Uterus (tissue), 4 donors: Measurements from ENCODE around the gene PCDH9. TPM values are rescaled to one million over a fixed set of nuclear protein-coding genes. Genes with fewer than 3 reads are reported as not detected.

Source experiments
- DNase-seq, 2 donors: peaks; one replicate each; pipeline ENCODE4 v3.0.0-alpha.2; 2019 to 2020
- H3K27ac ChIP-seq, 2 donors: fragments of 200-600 bp; sonication (generic); 1 replicate in 1 of 2; 2 replicates in 1 of 2; pipeline ENCODE4 v1.5.1; 2016 to 2018
- H3K27me3 ChIP-seq, 2 donors: fragments of 200-600 bp; sonication (generic); one replicate each; pipeline ENCODE4 v1.5.1; 2018 to 2019; ENCODE audit warnings: control low read depth in 1 of 2
- H3K36me3 ChIP-seq, 2 donors: fragments of 200-600 bp; sonication (generic); one replicate each; pipeline ENCODE4 v1.5.1; 2019; ENCODE audit warnings: control low read depth in 1 of 2
- H3K4me1 ChIP-seq, 2 donors: fragments of 200-600 bp; sonication (generic); one replicate each; pipeline ENCODE4 v1.5.1; 2018 to 2019; ENCODE audit warnings: control low read depth in 1 of 2
- H3K4me3 ChIP-seq, 2 donors: fragments of 200-600 bp; sonication (generic); 1 replicate in 1 of 2; 2 replicates in 1 of 2; pipeline ENCODE4 v1.5.1; 2018 to 2019; ENCODE audit warnings: mild to moderate bottlenecking in 1 of 2
- H3K9me3 ChIP-seq, 2 donors: fragments of 200-600 bp; sonication (generic); one replicate each; pipeline ENCODE4 v1.5.1; 2019; ENCODE audit warnings: control low read depth in 1 of 2
- CTCF ChIP-seq, 4 experiments: fragments of 200-600 bp in 2 of 4; fragments of 450-650 bp in 2 of 4; sonication (generic) in 2 of 4; IDR thresholded peaks; one replicate each; pipeline ENCODE4 v1.5.1; 2016 to 2019; ENCODE audit warnings: antibody characterized with exemption in 4 of 4, mild to moderate bottlenecking in 2 of 4, moderate library complexity in 1 of 4
- POLR2A ChIP-seq, 2 donors: fragments of 450-650 bp; IDR thresholded peaks; one replicate each; pipeline ENCODE4 v1.6.1; 2016; ENCODE audit warnings: antibody characterized with exemption in 2 of 2, mild to moderate bottlenecking in 1 of 2, moderate library complexity in 1 of 2
- intact Hi-C: fragments of 100-400 bp; cut with DNase I; formaldehyde crosslinking; loops from one replicate; pipeline ENCODE4 v1.15.1; 2023; ENCODE audit warnings: low total_unique reads
- total RNA-seq, 4 donors: library from RNA; depleted of rRNA in 3 of 4; stranded (reverse); fragments of >200 nt in 3 of 4; gene quantifications; one replicate each; pipeline versions ENCODE4 v1.1.0 to v1.2.4, GENCODE V29; 2014 to 2023
- donor health status: DM: yes; HTN: yes; CAD: no.

Gene PCDH9
- total RNA-seq, 4 donors from 2014 or later = 0.51 to 45.7 (median 2.1) TPM

- intact Hi-C loops = no loop called here
- Histone ChIP-seq H3K9me3 (no peaks in the 10 kb centered on the region), H3K27ac (no peak overlapping the region), H3K27me3 (no peaks in the 10 kb centered on the region), H3K4me3 (no peak overlapping the region), H3K36me3 (no peaks in the 10 kb centered on the region), H3K4me1 (no peaks in the 10 kb centered on the region)
- no peak for DNase-seq
- TF ChIP-seq CTCF (IDR thresholded peaks at IDR 0.05) (no peak), POLR2A (IDR thresholded peaks at IDR 0.05) (no peak)
These were observed 216.4 kb downstream of the PCDH9 start for GRCh38 chr13:67013709-67014108.

- DNase-seq = no peak
- H3K9me3 ChIP-seq = no peaks in the 10 kb centered on the region
- H3K4me1 ChIP-seq = no peaks in the 10 kb centered on the region
- H3K27me3 ChIP-seq = no peaks in the 10 kb centered on the region
- no peaks in the 10 kb centered on the region for H3K36me3 ChIP-seq
- no peak for TF ChIP-seq CTCF (IDR thresholded peaks at IDR 0.05)
- TF ChIP-seq POLR2A (IDR thresholded peaks at IDR 0.05) = no peak
- no peak overlapping the region for H3K4me3 ChIP-seq
- no peak overlapping the region for H3K27ac ChIP-seq
- intact Hi-C loops = no loop called here
These were observed 222.0 kb downstream of the PCDH9 start for GRCh38 chr13:67008075-67008668.

GRCh38 chr13:67004511-67004910, 225.6 kb downstream of the PCDH9 start:
- Histone ChIP-seq H3K27me3 (no peaks in the 10 kb centered on the region), H3K4me3 (no peak overlapping the region), H3K9me3 (no peaks in the 10 kb centered on the region), H3K36me3 (no peaks in the 10 kb centered on the region), H3K27ac (no peak overlapping the region), H3K4me1 (no peaks in the 10 kb centered on the region)
- intact Hi-C loops = no loop called here
- no peak for TF ChIP-seq POLR2A (IDR thresholded peaks at IDR 0.05)
- no peak for TF ChIP-seq CTCF (IDR thresholded peaks at IDR 0.05)
- DNase-seq = no peak

GRCh38 chr13:67003743-67004142, 226.4 kb downstream of the PCDH9 start:
- H3K4me1 ChIP-seq = no peaks in the 10 kb centered on the region
- H3K9me3 ChIP-seq = no peaks in the 10 kb centered on the region
- no peak overlapping the region for H3K27ac ChIP-seq
- intact Hi-C loops = no loop called here
- H3K36me3 ChIP-seq = no peaks in the 10 kb centered on the region
- no peak for TF ChIP-seq CTCF (IDR thresholded peaks at IDR 0.05)
- TF ChIP-seq POLR2A (IDR thresholded peaks at IDR 0.05) = no peak
- no peak overlapping the region for H3K4me3 ChIP-seq
- no peaks in the 10 kb centered on the region for H3K27me3 ChIP-seq
- DNase-seq = no peak

- no peak for DNase-seq
- no peaks in the 10 kb centered on the region for H3K9me3 ChIP-seq
- H3K27me3 ChIP-seq = no peaks in the 10 kb centered on the region
- no peak for TF ChIP-seq CTCF (IDR thresholded peaks at IDR 0.05)
- TF ChIP-seq POLR2A (IDR thresholded peaks at IDR 0.05) = no peak
- no peaks in the 10 kb centered on the region for H3K4me1 ChIP-seq
- H3K27ac ChIP-seq = no peak overlapping the region
- no peak overlapping the region for H3K4me3 ChIP-seq
- no peaks in the 10 kb centered on the region for H3K36me3 ChIP-seq
- intact Hi-C loops = no loop called here
These were observed 228.8 kb downstream of the PCDH9 start for GRCh38 chr13:67001363-67001762.
